Endothelial cell of umbilical vein (primary cell): ENCODE results near the gene SLC25A22. TPM values are rescaled to one million over a fixed set of nuclear protein-coding genes. Genes with fewer than 3 reads are reported as not detected.

Experiments used
- BruUV-seq: library from RNA; stranded (reverse); fragments of 400-500 nt; replicated peaks from 2 replicates; lab custom pipeline; 2021; lab: Mats Ljungman, UMichigan
- CTCF ChIA-PET: fragments of 300-600, 350-600 bp; sonication (Branson Sonifier 250); formaldehyde crosslinking; loops from one replicate; lab custom pipeline; 2021; ENCODE audit warnings: antibody characterized with exemption, inconsistent platforms; lab: Charles Lee
- POLR2A ChIA-PET: fragments of 300-600, 350-600 bp; sonication (Branson Sonifier 250); formaldehyde crosslinking; loops from one replicate; lab custom pipeline; 2021; ENCODE audit warnings: antibody characterized with exemption, inconsistent platforms; lab: Charles Lee
- DNase-seq: peaks from one replicate; pipeline ENCODE4 v3.0.0-alpha.2; 2011; ENCODE audit warnings: low read depth, low spot score
- FAIRE-seq: peaks from 2 replicates; lab custom pipeline; 2011; peaks lifted over from hg19 to GRCh38; lab: Jason Lieb, UNC
- H2AFZ ChIP-seq: 2 replicates; pipeline ENCODE4 v1.6.0; 2012; ENCODE audit warnings: low read depth, low read length, control low read depth, inconsistent platforms
- H3K27ac ChIP-seq: 2 replicates; pipeline ENCODE4 v1.5.1; 2011; ENCODE audit warnings: low read depth, mild to moderate bottlenecking, control low read depth, low read length, moderate library complexity; ENCODE audit not compliant: insufficient read depth
- H3K27me3 ChIP-seq, 2 experiments: 2 replicates each; pipeline versions ENCODE4 v1.6.0 to v1.6.1; 2011; ENCODE audit warnings: low read length in 2 of 2, mixed read lengths in 1 of 2; ENCODE audit not compliant: control insufficient read depth in 2 of 2, insufficient read depth in 2 of 2
- H3K36me3 ChIP-seq, 2 experiments: 2 replicates in 1 of 2; 3 replicates in 1 of 2; pipeline ENCODE4 v1.5.1; 2011; ENCODE audit warnings: low read length in 2 of 2, mild to moderate bottlenecking in 1 of 2, moderate library complexity in 1 of 2; ENCODE audit not compliant: control insufficient read depth in 2 of 2, insufficient read depth in 2 of 2; ENCODE audit errors: extremely low read depth in 1 of 2
- H3K4me1 ChIP-seq: 3 replicates; pipeline ENCODE4 v1.5.1; 2011; ENCODE audit warnings: mild to moderate bottlenecking, low read length; ENCODE audit not compliant: control insufficient read depth, insufficient read depth; ENCODE audit errors: extremely low read depth
- H3K4me2 ChIP-seq: 2 replicates; pipeline ENCODE4 v1.6.1; 2011; ENCODE audit warnings: low read length, control low read depth, mixed read lengths; ENCODE audit not compliant: insufficient read depth
- H3K4me3 ChIP-seq, 3 experiments: fragments of 200-600 bp in 1 of 3; sonication (generic), shearing (Covaris generic) in 1 of 3; replicated peaks in 1 of 3; 2 replicates each; pipeline ENCODE4 v1.5.1; 2011 to 2016; ENCODE audit warnings: control low read depth in 3 of 3, low read length in 3 of 3, mild to moderate bottlenecking in 2 of 3, inconsistent platforms in 1 of 3, low read depth in 1 of 3, moderate library complexity in 1 of 3; ENCODE audit not compliant: insufficient read depth in 1 of 3
- H3K79me2 ChIP-seq: 2 replicates; pipeline ENCODE4 v1.6.0; 2012; ENCODE audit warnings: low read length, inconsistent platforms; ENCODE audit not compliant: control insufficient read depth, insufficient read depth
- H3K9ac ChIP-seq: replicated peaks from 2 replicates; pipeline ENCODE3; 2011; ENCODE audit warnings: low read length, control low read depth; ENCODE audit not compliant: insufficient read depth; ENCODE audit errors: extremely low read depth
- H3K9me1 ChIP-seq: replicated peaks from 3 replicates; pipeline ENCODE4 v1.6.0; 2011; ENCODE audit warnings: mild to moderate bottlenecking, low read length; ENCODE audit not compliant: control insufficient read depth, insufficient read depth; ENCODE audit errors: extremely low read depth
- H3K9me3 ChIP-seq: replicated peaks from 2 replicates; pipeline ENCODE4 v1.5.1; 2012; ENCODE audit warnings: low read length, inconsistent platforms; ENCODE audit not compliant: control insufficient read depth, insufficient read depth
- H4K20me1 ChIP-seq: replicated peaks from 2 replicates; pipeline ENCODE3; 2011; ENCODE audit warnings: mild to moderate bottlenecking, low read length; ENCODE audit not compliant: control insufficient read depth, insufficient read depth; ENCODE audit errors: extremely low read depth
- CTCF ChIP-seq, 2 donors: IDR thresholded peaks; 1 replicate in 1 of 2; 2 replicates in 1 of 2; pipeline ENCODE4 v1.5.1; 2011; ENCODE audit warnings: low read length in 2 of 2, mild to moderate bottlenecking in 2 of 2, moderate library complexity in 2 of 2, control low read depth in 1 of 2, inconsistent platforms in 1 of 2, low read depth in 1 of 2; ENCODE audit not compliant: insufficient read depth in 1 of 2; ENCODE audit errors: extremely low read depth in 1 of 2
- FOS ChIP-seq: IDR thresholded peaks from 2 replicates; pipeline ENCODE4 v1.6.1; 2011; ENCODE audit warnings: mild to moderate bottlenecking, low read length, moderate library complexity, borderline replicate concordance; ENCODE audit not compliant: insufficient read depth
- GATA2 ChIP-seq: IDR thresholded peaks from 2 replicates; pipeline ENCODE4 v1.7.0; 2011; ENCODE audit warnings: low read depth, mild to moderate bottlenecking, moderate library complexity, mixed read lengths, low read length; ENCODE audit not compliant: insufficient read length, insufficient read depth
- JUN ChIP-seq: IDR thresholded peaks from 2 replicates; pipeline ENCODE4 v1.6.1; 2011; ENCODE audit warnings: borderline replicate concordance, low read depth; ENCODE audit not compliant: insufficient read length, insufficient read depth
- MAX ChIP-seq: IDR thresholded peaks from 2 replicates; pipeline ENCODE4 v1.6.1; 2011; ENCODE audit not compliant: insufficient read depth, insufficient read length
- MYC ChIP-seq: IDR thresholded peaks from one replicate; pipeline ENCODE4 v1.6.1; 2011; ENCODE audit warnings: mild to moderate bottlenecking, low read depth, low read length
- POLR2A ChIP-seq: IDR thresholded peaks from 2 replicates; pipeline ENCODE4 v1.6.1; 2012; ENCODE audit warnings: low read depth, mild to moderate bottlenecking, control low read depth, low read length
- POLR2AphosphoS5 ChIP-seq: IDR thresholded peaks from 2 replicates; pipeline ENCODE4 v1.6.1; 2012; ENCODE audit warnings: low read depth, mild to moderate bottlenecking, control low read depth, low read length, moderate library complexity; ENCODE audit not compliant: insufficient read depth
- dilution Hi-C: fragments of 300-500 bp; cut with MboI; formaldehyde crosslinking; loops from one replicate; pipeline ENCODE4 v1.15.0; 2019; ENCODE audit warnings: low sequenced_read_pairs; ENCODE audit not compliant: extremely low pct_ligation_motif_present
- intact Hi-C: fragments of 100-400 bp; cut with micrococcal nuclease; formaldehyde crosslinking; loops from one replicate; pipeline ENCODE4 v1.10.0; 2022
- polyA plus RNA-seq, 4 experiments: library from polyadenylated mRNA; depleted of rRNA in 3 of 4; stranded (reverse) in 3 of 4; unstranded in 1 of 4; fragments of >200 nt; gene quantifications; 2 replicates each; pipeline versions ENCODE4 v1.2.1 to v1.2.3, GENCODE V29; 2011 to 2012; ENCODE audit warnings: missing spikeins in 1 of 4
- total RNA-seq: library from RNA; stranded (reverse); gene quantifications from 2 replicates; pipeline ENCODE4 v1.2.3, GENCODE V29; 2021

SLC25A22 gene
- total and polyA plus RNA-seq, 2 donors (not counting 3 experiments of a cell fraction or from before 2014, with no cell fraction given) = 24.5 to 24.9 TPM

GRCh38 chr11:826227-826621, 28.1 kb upstream of the SLC25A22 start:
- dilution Hi-C loops = no loop called here
- BruUV-seq = no TSS peak
- Histone ChIP-seq H3K27me3 (no peaks in the 10 kb centered on the region), H3K4me1 (peaks cover 38% of the 10 kb centered on the region), H3K36me3 (peaks cover 4 to 17% of the 10 kb centered on the region in 2 experiments), H3K27ac (no peak overlapping the region), H3K9me3 (no peaks in the 10 kb centered on the region), H3K9ac (no peak overlapping the region), H3K79me2 (peaks cover 8% of the 10 kb centered on the region), H4K20me1 (no peaks in the 10 kb centered on the region), H2AFZ (no peak overlapping the region), H3K9me1 (no peaks in the 10 kb centered on the region), H3K4me3 (no peak overlapping the region), H3K4me2 (no peak overlapping the region)
- ChIA-PET CTCF (no interaction called here), POLR2A (no interaction called here)
- TF ChIP-seq JUN = no peak
- TF ChIP-seq POLR2A = no peak
- TF ChIP-seq MYC = no peak
- TF ChIP-seq CTCF (IDR thresholded peaks at IDR 0.05; ENCODE audit: extremely low read depth in 1 of 2, insufficient read depth in 1 of 2, low read depth in 1 of 2, low read length in 2 of 2) = no peak
- no peak for TF ChIP-seq GATA2
- no peak for TF ChIP-seq FOS
- TF ChIP-seq POLR2AphosphoS5 = no peak
- TF ChIP-seq MAX = no peak
- DNase-seq (no peak), FAIRE-seq (peak; percentile 44)
- intact Hi-C loops = no loop called here
